Peyer's patch (tissue), 4 donors: Measurements from ENCODE around the gene PHLDB2.

Experiments
- CTCF ChIP-seq, 6 experiments: fragments of 450-650 bp in 4 of 6; fragments of 200-600 bp in 2 of 6; sonication (generic) in 1 of 6; IDR thresholded peaks; one replicate each; pipeline ENCODE4 v1.5.1; 2017 to 2019; ENCODE audit warnings: antibody characterized with exemption in 6 of 6, mild to moderate bottlenecking in 3 of 6, moderate library complexity in 1 of 6
- POLR2A ChIP-seq, 2 donors: fragments of 450-650 bp; IDR thresholded peaks; one replicate each; pipeline ENCODE4 v1.5.1; 2017; ENCODE audit warnings: antibody characterized with exemption in 2 of 2, mild to moderate bottlenecking in 2 of 2, moderate library complexity in 2 of 2

- TF ChIP-seq CTCF (IDR thresholded peaks at IDR 0.05) (no peak), POLR2A (IDR thresholded peaks at IDR 0.05) (no peak)
Observed at GRCh38 chr3:111944372-111944771, 85.3 kb downstream of the PHLDB2 start.
